IMR-90 (cell line): ENCODE data around the gene DYRK1A. TPM values are rescaled to one million over a fixed set of nuclear protein-coding genes. Genes with fewer than 3 reads are reported as not detected.

Experiments used
- ATAC-seq: fragments of 200-7000 bp; cut with Tn5 transposase; 2 replicates; pipeline ENCODE4 v1.9.1; 2020; ENCODE audit warnings: low read depth, mild to moderate bottlenecking, moderate library complexity
- BruUV-seq: library from RNA; stranded (reverse); fragments of 400-500 nt; replicated peaks from 2 replicates; lab custom pipeline; 2021; lab: Mats Ljungman, UMichigan
- CTCF ChIA-PET: fragments of 300-600 bp; formaldehyde crosslinking; extraction: SDS; loops from one replicate; lab custom pipeline; 2021; ENCODE audit warnings: antibody characterized with exemption; lab: Yijun Ruan, JAX
- POLR2A ChIA-PET: fragments of 300-600 bp; sonication (Branson Sonifier 250); formaldehyde crosslinking; loops from one replicate; lab custom pipeline; 2022; ENCODE audit warnings: antibody characterized with exemption; ENCODE audit not compliant: unreplicated experiment; lab: Charles Lee
- DNase-seq: peaks from one replicate; pipeline ENCODE4 v3.0.0; 2013
- H2AFZ ChIP-seq: replicated peaks from 2 replicates; pipeline ENCODE3; 2013; ENCODE audit warnings: low read length, mild to moderate bottlenecking; ENCODE audit not compliant: poor library complexity
- H2AK5ac ChIP-seq: 2 replicates; pipeline ENCODE4 v1.6.1; 2013; ENCODE audit warnings: low read depth, low read length, inconsistent platforms
- H2AK9ac ChIP-seq: replicated peaks from 2 replicates; pipeline ENCODE3; 2013; ENCODE audit warnings: mild to moderate bottlenecking, low read depth, low read length, moderate library complexity; ENCODE audit not compliant: poor library complexity
- H2BK120ac ChIP-seq: 2 replicates; pipeline ENCODE4 v1.6.1; 2013; ENCODE audit warnings: low read depth, low read length, inconsistent platforms
- H2BK15ac ChIP-seq: 3 replicates; pipeline ENCODE4 v1.6.1; 2013; ENCODE audit warnings: low read depth, low read length, inconsistent platforms
- H2BK20ac ChIP-seq: 2 replicates; pipeline ENCODE4 v1.6.1; 2013; ENCODE audit warnings: low read depth, mild to moderate bottlenecking, inconsistent platforms, low read length, moderate library complexity
- H2BK5ac ChIP-seq: 2 replicates; pipeline ENCODE4 v1.6.1; 2013; ENCODE audit warnings: mild to moderate bottlenecking, low read depth, low read length, inconsistent platforms; ENCODE audit not compliant: poor library complexity, severe bottlenecking
- H3K14ac ChIP-seq: replicated peaks from 2 replicates; pipeline ENCODE4 v1.6.1; 2013; ENCODE audit warnings: low read depth, low read length, inconsistent platforms
- H3K18ac ChIP-seq: 2 replicates; pipeline ENCODE4 v1.6.1; 2013; ENCODE audit warnings: low read depth, low read length, control low read depth
- H3K23ac ChIP-seq: 2 replicates; pipeline ENCODE4 v1.6.1; 2013; ENCODE audit warnings: low read depth, low read length, inconsistent platforms
- H3K27ac ChIP-seq: 2 replicates; pipeline ENCODE4 v1.5.1; 2013; ENCODE audit warnings: mild to moderate bottlenecking, control low read depth, low read length; ENCODE audit not compliant: insufficient read depth
- H3K27me3 ChIP-seq: 2 replicates; pipeline ENCODE4 v1.6.1; 2013; ENCODE audit warnings: low read length; ENCODE audit not compliant: control insufficient read depth, insufficient read depth
- H3K36me3 ChIP-seq: 2 replicates; pipeline ENCODE4 v1.6.1; 2013; ENCODE audit warnings: low read length, mixed read lengths; ENCODE audit not compliant: control insufficient read depth, insufficient read depth
- H3K4ac ChIP-seq: 2 replicates; pipeline ENCODE4 v1.6.1; 2013; ENCODE audit warnings: low read depth, low read length, inconsistent platforms
- H3K4me1 ChIP-seq: 2 replicates; pipeline ENCODE4 v1.6.1; 2013; ENCODE audit warnings: low read length, mixed read lengths; ENCODE audit not compliant: control insufficient read depth, insufficient read depth
- H3K4me2 ChIP-seq: 2 replicates; pipeline ENCODE4 v1.6.1; 2013; ENCODE audit warnings: low read depth, mild to moderate bottlenecking, control low read depth, low read length, moderate library complexity
- H3K4me3 ChIP-seq: 2 replicates; pipeline ENCODE4 v1.5.1; 2013; ENCODE audit warnings: low read depth, mild to moderate bottlenecking, control low read depth, low read length, moderate library complexity; ENCODE audit not compliant: insufficient read depth
- H3K56ac ChIP-seq: 2 replicates; pipeline ENCODE4 v1.6.1; 2013; ENCODE audit warnings: low read length, inconsistent platforms; ENCODE audit not compliant: insufficient read depth; ENCODE audit errors: extremely low read depth
- H3K79me1 ChIP-seq, 2 experiments: 2 replicates each; pipeline ENCODE4 v1.6.1; 2013; ENCODE audit warnings: low read length in 2 of 2, inconsistent platforms in 1 of 2, low read depth in 1 of 2
- H3K9ac ChIP-seq: 2 replicates; pipeline ENCODE4 v1.6.1; 2013; ENCODE audit warnings: low read depth, low read length, control low read depth
- H3K9me1 ChIP-seq: 2 replicates; pipeline ENCODE4 v1.6.1; 2013; ENCODE audit warnings: low read length, inconsistent platforms; ENCODE audit not compliant: insufficient read depth
- H3K9me3 ChIP-seq: 2 replicates; pipeline ENCODE4 v1.6.1; 2013; ENCODE audit warnings: low read length; ENCODE audit not compliant: control insufficient read depth, insufficient read depth
- H4K20me1 ChIP-seq: 2 replicates; pipeline ENCODE4 v1.6.1; 2013; ENCODE audit warnings: low read length, inconsistent platforms; ENCODE audit not compliant: insufficient read depth
- H4K5ac ChIP-seq: 2 replicates; pipeline ENCODE4 v1.6.1; 2013; ENCODE audit warnings: mild to moderate bottlenecking, low read depth, low read length, control low read depth
- H4K8ac ChIP-seq, 2 experiments: 2 replicates each; pipeline ENCODE4 v1.6.1; 2013; ENCODE audit warnings: low read depth in 2 of 2, low read length in 2 of 2, control low read depth in 1 of 2, inconsistent platforms in 1 of 2
- H4K91ac ChIP-seq: 2 replicates; pipeline ENCODE4 v1.6.1; 2013; ENCODE audit warnings: low read depth, low read length, inconsistent platforms; ENCODE audit not compliant: insufficient read depth
- BHLHE40 ChIP-seq: fragments of 150-350 bp; IDR thresholded peaks from 2 replicates; pipeline ENCODE4 v1.6.1; 2016; ENCODE audit warnings: mild to moderate bottlenecking, low read depth, low read length
- CEBPB ChIP-seq: IDR thresholded peaks from 2 replicates; pipeline ENCODE4 v1.6.1; 2012; ENCODE audit warnings: low read depth, low read length, improper control_type of control experiment
- CHD1 ChIP-seq: IDR thresholded peaks from 2 replicates; pipeline ENCODE4 v1.6.1; 2012; ENCODE audit warnings: low read depth, low read length, improper control_type of control experiment
- CTCF ChIP-seq: conservative IDR thresholded peaks from 2 replicates; pipeline ENCODE4 v1.5.1; 2012; ENCODE audit warnings: mild to moderate bottlenecking, low read depth, low read length, improper control_type of control experiment
- ELK1 ChIP-seq: fragments of 150-350 bp; IDR thresholded peaks from 2 replicates; pipeline ENCODE4 v1.6.1; 2016; ENCODE audit warnings: low read depth, mild to moderate bottlenecking, low read length, moderate library complexity, borderline replicate concordance
- FOS ChIP-seq: fragments of 150-350 bp; IDR thresholded peaks from 2 replicates; pipeline ENCODE4 v1.6.1; 2016; ENCODE audit warnings: low read depth, low read length
- MAZ ChIP-seq: IDR thresholded peaks from 2 replicates; pipeline ENCODE4 v1.6.1; 2012; ENCODE audit warnings: low read depth, mild to moderate bottlenecking, low read length, improper control_type of control experiment, moderate library complexity, borderline replicate concordance
- MXI1 ChIP-seq: IDR thresholded peaks from 2 replicates; pipeline ENCODE4 v1.6.1; 2012; ENCODE audit warnings: low read depth, mild to moderate bottlenecking, low read length, moderate library complexity, borderline replicate concordance
- POLR2A ChIP-seq: IDR thresholded peaks from 2 replicates; pipeline ENCODE4 v1.6.1; 2012; ENCODE audit warnings: mild to moderate bottlenecking, low read depth, low read length
- RCOR1 ChIP-seq: IDR thresholded peaks from 2 replicates; pipeline ENCODE4 v1.6.1; 2012; ENCODE audit warnings: mild to moderate bottlenecking, low read length, improper control_type of control experiment; ENCODE audit not compliant: insufficient replicate concordance
- RFX5 ChIP-seq: IDR thresholded peaks from 2 replicates; pipeline ENCODE4 v1.8.0; 2012; ENCODE audit warnings: low read depth, mild to moderate bottlenecking, low read length, moderate library complexity
- USF2 ChIP-seq: fragments of 150-350 bp; IDR thresholded peaks from 2 replicates; pipeline ENCODE4 v1.6.1; 2017; ENCODE audit warnings: mild to moderate bottlenecking, antibody characterized with exemption, low read length, low read depth
- WGBS, 2 experiments: methylation state at CpG; one replicate each; pipeline versions ENCODE4 v1.1.5 to v1.1.7; 2013; ENCODE audit warnings: missing lambda C conversion rate in 2 of 2; ENCODE audit not compliant: insufficient read length in 1 of 2; ENCODE audit errors: extremely low coverage in 2 of 2; 5-methylcytosine and 5-hydroxymethylcytosine counted together
- dilution Hi-C: fragments of 300-500 bp; cut with HindIII; formaldehyde crosslinking; loops from one replicate; pipeline ENCODE4 v1.14.3; 2018; ENCODE audit warnings: low sequenced_read_pairs; ENCODE audit not compliant: unreplicated experiment
- in situ Hi-C: fragments of 300-500 bp; cut with MboI; formaldehyde crosslinking; loops from 3 replicates; pipeline ENCODE4 v1.14.3; 2019; ENCODE audit warnings: low sequenced_read_pairs, inconsistent platforms, mixed read lengths
- intact Hi-C: fragments of 100-400 bp; cut with micrococcal nuclease; formaldehyde crosslinking; loops from 2 replicates; pipeline ENCODE4 v1.10.0; 2022
- polyA plus RNA-seq, 3 experiments: library from polyadenylated mRNA; depleted of rRNA; stranded (reverse); fragments of >200 nt; gene quantifications; 2 replicates each; pipeline ENCODE4 v1.2.3, GENCODE V29; 2012; ENCODE audit warnings: low replicate concordance in 1 of 3
- total RNA-seq: library from RNA; depleted of rRNA; stranded (reverse); fragments of >200 nt; gene quantifications from 2 replicates; pipeline ENCODE4 v1.2.3, GENCODE V29; 2012

Gene DYRK1A
- total and polyA plus RNA-seq, 2 of the 4 experiments (the other 2 are of a cell fraction) = 18.6 to 50.5 TPM

GRCh38 chr21:37380349-37381323, 14.1 kb downstream of the DYRK1A start:
- Histone ChIP-seq H3K4me3 (no peak overlapping the region), H3K4me1 (peaks cover 9% of the 10 kb centered on the region), H3K18ac (no peak overlapping the region), H3K36me3 (no peaks in the 10 kb centered on the region; the same call in 1 of the 2 replicates), H3K79me1 (peaks cover 15 to 74% of the 10 kb centered on the region in 2 experiments), H3K27me3 (no peaks in the 10 kb centered on the region), H3K9me1 (peaks cover 28% of the 10 kb centered on the region), H4K5ac (no peak overlapping the region), H2AK5ac (no peak overlapping the region), H4K20me1 (peaks cover 95% of the 10 kb centered on the region), H3K4ac (no peak overlapping the region), H3K4me2 (no peak overlapping the region), H2AK9ac (no peak overlapping the region), H3K23ac (no peak overlapping the region), H2AFZ (no peak overlapping the region), H2BK20ac (no peak overlapping the region), H3K27ac (no peak overlapping the region), H2BK15ac (no peak overlapping the region), H3K14ac (no peak overlapping the region), H2BK120ac (no peak overlapping the region), H4K91ac (no peak overlapping the region), H2BK5ac (no peak overlapping the region), H3K9me3 (peaks cover 4% of the 10 kb centered on the region; the same call in 1 of the 2 replicates), H4K8ac (no peak overlapping the region), H3K56ac (no peak overlapping the region), H3K9ac (no peak overlapping the region)
- intact Hi-C loops (no loop called here), in situ Hi-C loops (no loop called here), dilution Hi-C loops (no loop called here)
- TF ChIP-seq POLR2A = no peak
- no peak for TF ChIP-seq BHLHE40
- no peak for TF ChIP-seq RCOR1
- no peak for TF ChIP-seq RFX5
- TF ChIP-seq MXI1 = no peak
- TF ChIP-seq USF2 = no peak
- no peak for TF ChIP-seq CTCF
- TF ChIP-seq FOS = no peak
- TF ChIP-seq CEBPB = no peak
- no peak for TF ChIP-seq CHD1
- TF ChIP-seq MAZ = no peak
- no peak for TF ChIP-seq ELK1
- ATAC-seq (no peak), DNase-seq (no peak)
- BruUV-seq = no TSS peak
- ChIA-PET CTCF (interaction anchor here (1.4 kb wide), 1 partner anchor 36 kb away, joined by 8 read pairs; no protein-coding TSS in a partner anchor), POLR2A (no interaction called here)
- no CpG with 5 or more reads among the region's 8 CpGs for WGBS, 2 experiments
